GM23248 (cell line): ENCODE results near the gene FAAH. TPM values are rescaled to one million over a fixed set of nuclear protein-coding genes. Genes with fewer than 3 reads are reported as not detected.

Experiments
- DNase-seq: peaks from one replicate; pipeline ENCODE4 v3.0.0-alpha.2; 2015
- H2AFZ ChIP-seq: fragments of 200-600 bp; sonication (generic); 2 replicates; pipeline ENCODE4 v1.6.1; 2016; ENCODE audit warnings: antibody characterized with exemption
- H3F3A ChIP-seq: fragments of 200-600 bp; sonication (generic); 2 replicates; pipeline ENCODE4 v1.6.1; 2016; ENCODE audit warnings: mild to moderate bottlenecking, antibody characterized with exemption, mixed run types; ENCODE audit not compliant: insufficient read depth
- H3K27ac ChIP-seq: fragments of 200-600 bp; sonication (generic); 2 replicates; pipeline ENCODE4 v1.5.1; 2016; ENCODE audit warnings: mild to moderate bottlenecking
- H3K27me3 ChIP-seq: fragments of 200-600 bp; sonication (generic); replicated peaks from 2 replicates; pipeline ENCODE4 v1.6.1; 2016; ENCODE audit warnings: mild to moderate bottlenecking; ENCODE audit not compliant: insufficient read depth
- H3K36me3 ChIP-seq: fragments of 200-600 bp; sonication (generic); 2 replicates; pipeline ENCODE4 v1.6.1; 2016; ENCODE audit warnings: low read depth, mild to moderate bottlenecking
- H3K4me1 ChIP-seq: fragments of 200-600 bp; sonication (generic); 2 replicates; pipeline ENCODE4 v1.6.1; 2016; ENCODE audit warnings: mild to moderate bottlenecking; ENCODE audit not compliant: insufficient read depth
- H3K4me2 ChIP-seq: fragments of 200-600 bp; sonication (generic); one replicate; pipeline ENCODE4 v1.6.1; 2016; ENCODE audit warnings: mild to moderate bottlenecking; ENCODE audit not compliant: unreplicated experiment
- H3K4me3 ChIP-seq: fragments of 200-600 bp; sonication (generic); 2 replicates; pipeline ENCODE4 v1.5.1; 2016; ENCODE audit warnings: mild to moderate bottlenecking
- H3K79me2 ChIP-seq: fragments of 200-600 bp; sonication (generic); 2 replicates; pipeline ENCODE4 v1.6.1; 2016; ENCODE audit warnings: mild to moderate bottlenecking; ENCODE audit not compliant: insufficient read depth
- H3K9ac ChIP-seq: fragments of 200-600 bp; sonication (generic); 2 replicates; pipeline ENCODE4 v1.6.1; 2016; ENCODE audit warnings: mild to moderate bottlenecking
- H3K9me2 ChIP-seq: fragments of 200-600 bp; sonication (generic); 2 replicates; pipeline ENCODE4 v1.6.1; 2016; ENCODE audit warnings: mixed run types, mild to moderate bottlenecking, moderate library complexity; ENCODE audit not compliant: insufficient read depth
- H3K9me3 ChIP-seq: fragments of 200-600 bp; sonication (generic); one replicate; pipeline ENCODE4 v1.6.1; 2017; ENCODE audit warnings: low read depth
- H4K20me1 ChIP-seq: fragments of 200-600 bp; sonication (generic); 2 replicates; pipeline ENCODE4 v1.6.0; 2016; ENCODE audit not compliant: insufficient read depth
- EZH2 ChIP-seq: fragments of 200-600 bp; sonication (generic); IDR thresholded peaks from 2 replicates; pipeline ENCODE4 v1.6.1; 2018; ENCODE audit warnings: antibody characterized with exemption, mild to moderate bottlenecking; ENCODE audit not compliant: insufficient read depth, poor library complexity, severe bottlenecking
- EZH2phosphoT487 ChIP-seq: fragments of 200-600 bp; sonication (generic); IDR thresholded peaks from 2 replicates; pipeline ENCODE4 v1.6.1; 2018; ENCODE audit warnings: antibody characterized with exemption, moderate library complexity, mild to moderate bottlenecking, low read depth; ENCODE audit not compliant: insufficient read depth
- WGBS, 2 experiments: methylation state at CpG; one replicate each; pipeline ENCODE4 v1.1.6; 2015 to 2017; ENCODE audit warnings: low lambda C conversion rate in 2 of 2, low coverage in 1 of 2; ENCODE audit errors: missing lambda C conversion rate in 2 of 2; 5-methylcytosine and 5-hydroxymethylcytosine counted together
- in situ Hi-C: fragments of 300-500 bp; cut with MboI; formaldehyde crosslinking; loops from 2 replicates; pipeline ENCODE4 v1.15.0; 2020
- polyA plus RNA-seq: library from polyadenylated mRNA; unstranded; fragments of >200 nt; fragmentation: Nextera tagmentation; extraction: Ambion mirVana; gene quantifications from 2 replicates; pipeline ENCODE4 v1.2.1, GENCODE V29; 2016
- total RNA-seq: library from RNA; depleted of rRNA; stranded (reverse); fragments of >200 nt; shearing (Covaris generic); gene quantifications from 2 replicates; pipeline ENCODE4 v1.2.3, GENCODE V29; 2014

FAAH gene
- total and polyA plus RNA-seq, 2 experiments from 2014 or later: 0.74 to 0.97 TPM

GRCh38 chr1:46379996-46380395, 14.1 kb upstream of the FAAH start:
- Histone ChIP-seq H4K20me1 (no peaks in the 10 kb centered on the region), H3K4me1 (no peaks in the 10 kb centered on the region), H3K9me2 (no peaks in the 10 kb centered on the region), H3K4me3 (no peak overlapping the region), H3K9me3 (no peaks in the 10 kb centered on the region), H3K9ac (no peak overlapping the region), H2AFZ (no peak overlapping the region), H3K4me2 (no peak overlapping the region), H3K79me2 (no peaks in the 10 kb centered on the region), H3K27ac (no peak overlapping the region), H3K36me3 (no peaks in the 10 kb centered on the region), H3F3A (no peaks in the 10 kb centered on the region), H3K27me3 (no peaks in the 10 kb centered on the region)
- no peak for DNase-seq
- TF ChIP-seq EZH2 (no peak), EZH2phosphoT487 (no peak)
- 89 to 93% methylated on average over 1 of the region's 1 CpG for WGBS, 2 experiments
- in situ Hi-C loops: no loop called here

GRCh38 chr1:46380508-46380907, 13.6 kb upstream of the FAAH start:
- Histone ChIP-seq H3K4me3 (no peak overlapping the region), H3K9me2 (no peaks in the 10 kb centered on the region), H3K27me3 (no peaks in the 10 kb centered on the region), H3K4me1 (no peaks in the 10 kb centered on the region), H3K9ac (no peak overlapping the region), H2AFZ (no peak overlapping the region), H3F3A (no peaks in the 10 kb centered on the region), H3K79me2 (no peaks in the 10 kb centered on the region), H3K36me3 (no peaks in the 10 kb centered on the region), H3K9me3 (no peaks in the 10 kb centered on the region), H3K27ac (no peak overlapping the region), H4K20me1 (no peaks in the 10 kb centered on the region), H3K4me2 (no peak overlapping the region)
- DNase-seq: no peak
- no peak for TF ChIP-seq EZH2
- TF ChIP-seq EZH2phosphoT487: no peak
- in situ Hi-C loops: no loop called here

- Histone ChIP-seq H3K79me2 (no peaks in the 10 kb centered on the region), H3K4me3 (no peak overlapping the region), H3K9ac (no peak overlapping the region), H3K9me2 (no peaks in the 10 kb centered on the region), H3K4me1 (no peaks in the 10 kb centered on the region), H3K9me3 (no peaks in the 10 kb centered on the region), H3K4me2 (no peak overlapping the region), H3K27ac (no peak overlapping the region), H3K27me3 (peaks cover 12% of the 10 kb centered on the region; the same call in 1 of the 2 replicates), H3F3A (no peaks in the 10 kb centered on the region), H4K20me1 (no peaks in the 10 kb centered on the region), H2AFZ (no peak overlapping the region), H3K36me3 (no peaks in the 10 kb centered on the region)
- TF ChIP-seq EZH2: no peak
- no peak for TF ChIP-seq EZH2phosphoT487
- in situ Hi-C loops: no loop called here
- 78 to 85% methylated on average over 12 of the region's 12 CpGs for WGBS, 2 experiments
- no peak for DNase-seq
These were observed 607 bp upstream of the FAAH start for GRCh38 chr1:46393510-46393909.

GRCh38 chr1:46394872-46395465, 852 bp downstream of the FAAH start:
- in situ Hi-C loops: no loop called here
- Histone ChIP-seq H3K36me3 (no peaks in the 10 kb centered on the region), H3K9ac (no peak overlapping the region), H3K9me2 (no peaks in the 10 kb centered on the region), H3K4me1 (no peaks in the 10 kb centered on the region), H3K27me3 (peaks cover 12% of the 10 kb centered on the region; the same call in 1 of the 2 replicates), H3K27ac (no peak overlapping the region), H2AFZ (peak overlapping the region; percentile 68; the same call in 1 of the 2 replicates), H4K20me1 (no peaks in the 10 kb centered on the region), H3K4me2 (peak overlapping the region; percentile 55), H3K79me2 (no peaks in the 10 kb centered on the region), H3K9me3 (no peaks in the 10 kb centered on the region), H3F3A (no peaks in the 10 kb centered on the region), H3K4me3 (peak overlapping the region; percentile 63)
- WGBS, 2 experiments: 27 to 34% methylated on average over 17 of the region's 17 CpGs
- TF ChIP-seq EZH2phosphoT487 (no peak), EZH2 (no peak)
- DNase-seq: no peak
